ENCODE data around the gene ZNF80. TPM values are rescaled to one million over a fixed set of nuclear protein-coding genes. Genes with fewer than 3 reads are reported as not detected.

The ZNF80 gene
- polyA plus RNA-seq, 2 of the 4 experiments (the other 2 are of a cell fraction): not detected

- Histone ChIP-seq H3K4me1 (no peaks in the 10 kb centered on the region), H3K27ac (no peak overlapping the region), H3K4me2 (no peak overlapping the region), H3K9me3 (no peaks in the 10 kb centered on the region), H3K4me3 (no peak overlapping the region)
- no peak for DNase-seq (ENCODE audit: low read depth in 1 of 2, low spot score in 1 of 2)
- 13% methylated on average over 2 of the region's 2 CpGs for WGBS (ENCODE audit: missing lambda C conversion rate)
- no peak for FAIRE-seq
- TF ChIP-seq, protein P1, sequence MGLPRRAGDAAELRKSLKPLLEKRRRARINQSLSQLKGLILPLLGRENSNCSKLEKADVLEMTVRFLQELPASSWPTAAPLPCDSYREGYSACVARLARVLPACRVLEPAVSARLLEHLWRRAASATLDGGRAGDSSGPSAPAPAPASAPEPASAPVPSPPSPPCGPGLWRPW (IDR thresholded peaks at IDR 0.05): no peak
- TF ChIP-seq NR3C1 (IDR thresholded peaks at IDR 0.05) (no peak), JUNB (IDR thresholded peaks at IDR 0.05) (no peak), HMGXB4 (CRISPR knock-in tag; IDR thresholded peaks at IDR 0.05; ENCODE audit: borderline replicate concordance) (no peak), HDAC2 (IDR thresholded peaks at IDR 0.05) (no peak), CHD4 (IDR thresholded peaks at IDR 0.05; ENCODE audit: borderline replicate concordance) (no peak), ZC3H11A (IDR thresholded peaks at IDR 0.05) (no peak), SMC3 (IDR thresholded peaks at IDR 0.05) (no peak), CBX2 (IDR thresholded peaks at IDR 0.05; ENCODE audit: borderline replicate concordance, low read depth) (no peak), HOXA7 (CRISPR knock-in tag; IDR thresholded peaks at IDR 0.05) (no peak), CEBPB (IDR thresholded peaks at IDR 0.05) (no peak), CBX8 (IDR thresholded peaks at IDR 0.05) (no peak), NFE2L2 (conservative IDR thresholded peaks at IDR 0.05; ENCODE audit: low read length) (no peak)
- TF ChIP-seq, protein P2, sequence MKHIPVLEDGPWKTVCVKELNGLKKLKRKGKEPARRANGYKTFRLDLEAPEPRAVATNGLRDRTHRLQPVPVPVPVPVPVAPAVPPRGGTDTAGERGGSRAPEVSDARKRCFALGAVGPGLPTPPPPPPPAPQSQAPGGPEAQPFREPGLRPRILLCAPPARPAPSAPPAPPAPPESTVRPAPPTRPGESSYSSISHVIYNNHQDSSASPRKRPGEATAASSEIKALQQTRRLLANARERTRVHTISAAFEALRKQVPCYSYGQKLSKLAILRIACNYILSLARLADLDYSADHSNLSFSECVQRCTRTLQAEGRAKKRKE (CRISPR knock-in tag; IDR thresholded peaks at IDR 0.05; ENCODE audit: low read depth): no peak
- ChIA-PET CTCF (no interaction called here), POLR2A (no interaction called here)
- ATAC-seq: no peak
Observed at GRCh38 chr3:114205541-114205940, 31.8 kb downstream of the ZNF80 start.

- Histone ChIP-seq H3K27ac (no peak overlapping the region), H3K4me3 (no peak overlapping the region), H3K4me1 (no peaks in the 10 kb centered on the region), H3K9me3 (no peaks in the 10 kb centered on the region), H3K4me2 (no peak overlapping the region)
- DNase-seq (ENCODE audit: low read depth in 1 of 2, low spot score in 1 of 2): no peak
- ChIA-PET CTCF (interaction anchor here (1.3 kb wide), 1 partner anchor 15 kb away, joined by 5 read pairs; no protein-coding TSS in a partner anchor), POLR2A (no interaction called here)
- FAIRE-seq: no peak
- WGBS (ENCODE audit: missing lambda C conversion rate): 59% methylated on average over 1 of the region's 1 CpG
- TF ChIP-seq JUN (IDR thresholded peaks at IDR 0.05) (no peak), CTCF (IDR thresholded peaks at IDR 0.05) (no peak), ZFP36 (IDR thresholded peaks at IDR 0.05; ENCODE audit: borderline replicate concordance, partially characterized antibody) (no peak), MAX (IDR thresholded peaks at IDR 0.05) (no peak), NFE2L2 (conservative IDR thresholded peaks at IDR 0.05; ENCODE audit: low read length) (no peak), SMC3 (IDR thresholded peaks at IDR 0.05) (no peak), POLR2AphosphoS2 (conservative IDR thresholded peaks at IDR 0.05; ENCODE audit: low read length) (no peak), POLR2A (IDR thresholded peaks at IDR 0.05; ENCODE audit: low read length) (no peak), REST (IDR thresholded peaks at IDR 0.05) (no peak), ZSCAN20 (CRISPR knock-in tag; IDR thresholded peaks at IDR 0.05) (no peak), ZC3H11A (IDR thresholded peaks at IDR 0.05) (no peak)
- TF ChIP-seq, protein P2 (CRISPR knock-in tag; IDR thresholded peaks at IDR 0.05; ENCODE audit: low read depth): no peak
- TF ChIP-seq, protein P3, sequence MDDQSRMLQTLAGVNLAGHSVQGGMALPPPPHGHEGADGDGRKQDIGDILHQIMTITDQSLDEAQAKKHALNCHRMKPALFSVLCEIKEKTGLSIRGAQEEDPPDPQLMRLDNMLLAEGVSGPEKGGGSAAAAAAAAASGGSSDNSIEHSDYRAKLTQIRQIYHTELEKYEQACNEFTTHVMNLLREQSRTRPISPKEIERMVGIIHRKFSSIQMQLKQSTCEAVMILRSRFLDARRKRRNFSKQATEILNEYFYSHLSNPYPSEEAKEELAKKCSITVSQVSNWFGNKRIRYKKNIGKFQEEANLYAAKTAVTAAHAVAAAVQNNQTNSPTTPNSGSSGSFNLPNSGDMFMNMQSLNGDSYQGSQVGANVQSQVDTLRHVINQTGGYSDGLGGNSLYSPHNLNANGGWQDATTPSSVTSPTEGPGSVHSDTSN (IDR thresholded peaks at IDR 0.05): no peak
- no peak for ATAC-seq
Observed at GRCh38 chr3:114194750-114195149, 42.6 kb downstream of the ZNF80 start.
